Measurements from ENCODE around the gene A1BG. TPM values are rescaled to one million over a fixed set of nuclear protein-coding genes. Genes with fewer than 3 reads are reported as not detected.

Gene A1BG
- total and polyA plus RNA-seq, 2 of the 8 experiments (the other 6 are each of a cell fraction or from before 2014, with no cell fraction given) = 20.8 to 69.6 TPM

- DNase-seq (ENCODE audit: low read depth in 1 of 2, low spot score in 2 of 2) = no peak
- WGBS, 2 experiments (ENCODE audit: extremely low coverage in 1 of 2, insufficient coverage in 1 of 2, insufficient read length in 1 of 2, insufficient replicate concordance in 2 of 2, low coverage in 1 of 2, low lambda C conversion rate in 2 of 2, missing lambda C conversion rate in 1 of 2) = 47% methylated on average over 26 of the region's 26 CpGs; no CpG with 5 or more reads in 1 of the 2 experiments
- peak overlapping the region in 1 of 4 experiments; percentile 22; a peak in 1 of 7 replicates for H3K9ac ChIP-seq (replicated peaks in 1 of 4; ENCODE audit: extremely low read depth in 1 of 4, low read depth in 3 of 4, low read length in 3 of 4)
These were observed 28.3 kb upstream of the A1BG start for GRCh38 chr19:58381460-58382212.

More at GRCh38 chr19:58381460-58382212, 28.3 kb upstream of the A1BG start:
- FAIRE-seq = no peak
- Histone ChIP-seq H3K23me2 (ENCODE audit: low read depth, low read length) (peaks cover 17% of the 10 kb centered on the region), H3K18ac (ENCODE audit: extremely low read depth, low read length) (no peak overlapping the region), H2BK12ac (ENCODE audit: low read depth, low read length) (no peak overlapping the region), H2BK5ac (ENCODE audit: low read depth, low read length) (no peak overlapping the region), H4K91ac (replicated peaks; ENCODE audit: insufficient read length, low read length) (no peak overlapping the region), H2AK5ac (ENCODE audit: low read depth, low read length) (no peak overlapping the region), H3K4me1 (replicated peaks in 1 of 4; ENCODE audit: control insufficient read depth in 3 of 4, insufficient read depth in 4 of 4, low read length in 3 of 4) (peaks cover 0 to 13% (median 8%) of the 10 kb centered on the region in 4 experiments; a peak in 6 of 7 replicates), H2BK120ac (replicated peaks; ENCODE audit: low read depth, low read length) (no peak overlapping the region), H3K4me2 (ENCODE audit: insufficient read depth in 1 of 2, low read depth in 2 of 2, low read length in 2 of 2) (peak overlapping the region; percentile 66 to 72), H3K79me2 (ENCODE audit: control insufficient read depth in 1 of 2, insufficient read depth in 2 of 2, low read length in 2 of 2) (no peaks in the 10 kb centered on the region; a peak in 1 of 4 replicates), H3K79me1 (ENCODE audit: low read depth, low read length) (no peaks in the 10 kb centered on the region; the same call in 1 of the 2 replicates), H3K9me3 (ENCODE audit: insufficient read depth in 2 of 2, low read depth in 1 of 2, low read length in 1 of 2) (no peaks in the 10 kb centered on the region), H4K20me1 (replicated peaks in 1 of 2; ENCODE audit: control insufficient read depth in 1 of 2, insufficient read depth in 2 of 2, low read length in 2 of 2) (peaks cover 0 to 5% of the 10 kb centered on the region in 2 experiments), H3K56ac (replicated peaks; ENCODE audit: insufficient read length, low read depth, low read length) (no peak overlapping the region), H2AFZ (ENCODE audit: low read length) (no peak overlapping the region), H2BK15ac (ENCODE audit: low read length) (no peak overlapping the region), H3K27me3 (replicated peaks in 1 of 4; ENCODE audit: control insufficient read depth in 3 of 4, extremely low read depth in 1 of 4, insufficient read depth in 3 of 4, low read length in 3 of 4) (no peaks in the 10 kb centered on the region), H3K36me3 (ENCODE audit: control insufficient read depth in 2 of 4, insufficient read depth in 4 of 4, low read length in 3 of 4) (no peaks in the 10 kb centered on the region), H3K4me3 (ENCODE audit: extremely low read depth in 1 of 4, insufficient read depth in 2 of 4, low read depth in 3 of 4, low read length in 4 of 4) (peak overlapping the region; percentile 50 to 67 (median 64)), H3K14ac (ENCODE audit: insufficient read length) (no peak overlapping the region), H4K5ac (ENCODE audit: insufficient read length, low read depth, low read length) (no peak overlapping the region), H3K23ac (ENCODE audit: insufficient read length) (no peak overlapping the region), H3K27ac (ENCODE audit: low read depth, low read length) (no peak overlapping the region), H3K4ac (replicated peaks; ENCODE audit: insufficient read length, low read depth, low read length) (no peak overlapping the region), H2BK20ac (ENCODE audit: low read length) (no peak overlapping the region), H4K8ac (ENCODE audit: extremely low read depth, insufficient read depth, low read length) (no peak overlapping the region; the same call in 1 of the 2 replicates)
- POLR2A ChIA-PET (ENCODE audit: partially characterized antibody) = interaction anchor here (0.7 to 4.0 kb wide), 10 partner anchors 10 to 137 kb away, joined by 3 to 24 read pairs (median 6); partner anchors contain the start of genes RNF225, ZBTB45, ZNF497 and ZSCAN22
- CTCF ChIA-PET (ENCODE audit: partially characterized antibody) = interaction anchor here (0.7 kb wide), 2 partner anchors 12 to 34 kb away, joined by 3 read pairs; no protein-coding TSS in a partner anchor
- no peak for TF ChIP-seq CEBPB (IDR thresholded peaks at IDR 0.05; ENCODE audit: low read depth, low read length)
- TF ChIP-seq USF2 (IDR thresholded peaks at IDR 0.05; ENCODE audit: low read length) = no peak
- no peak for TF ChIP-seq FOSL1 (IDR thresholded peaks at IDR 0.05; ENCODE audit: insufficient read depth, low read depth, low read length)
- no peak for TF ChIP-seq TCF12 (IDR thresholded peaks at IDR 0.05; ENCODE audit: low read depth, low read length)
- TF ChIP-seq RFX5 (IDR thresholded peaks at IDR 0.05; ENCODE audit: borderline replicate concordance, low read depth, low read length) = no peak
- TF ChIP-seq ASH2L (IDR thresholded peaks at IDR 0.05; ENCODE audit: low read length) = peak; percentile 13
- TF ChIP-seq ZNF274 (IDR thresholded peaks at IDR 0.05; ENCODE audit: borderline replicate concordance, extremely low read depth, low read length) = no peak
- TF ChIP-seq KDM1A (IDR thresholded peaks at IDR 0.05; ENCODE audit: borderline replicate concordance, low read length) = no peak
